Eye (tissue), 1 donor: Measurements from ENCODE around the gene UBE2G2.

Experiments
- DNase-seq: peaks from one replicate; pipeline ENCODE4 v3.0.0-alpha.2; 2015

The UBE2G2 gene

GRCh38 chr21:44723177-44724131, 78.2 kb downstream of the UBE2G2 start:
- DNase-seq = peak; percentile 83

- DNase-seq = no peak
Observed at GRCh38 chr21:44722731-44723130, 78.9 kb downstream of the UBE2G2 start.

DNA sequence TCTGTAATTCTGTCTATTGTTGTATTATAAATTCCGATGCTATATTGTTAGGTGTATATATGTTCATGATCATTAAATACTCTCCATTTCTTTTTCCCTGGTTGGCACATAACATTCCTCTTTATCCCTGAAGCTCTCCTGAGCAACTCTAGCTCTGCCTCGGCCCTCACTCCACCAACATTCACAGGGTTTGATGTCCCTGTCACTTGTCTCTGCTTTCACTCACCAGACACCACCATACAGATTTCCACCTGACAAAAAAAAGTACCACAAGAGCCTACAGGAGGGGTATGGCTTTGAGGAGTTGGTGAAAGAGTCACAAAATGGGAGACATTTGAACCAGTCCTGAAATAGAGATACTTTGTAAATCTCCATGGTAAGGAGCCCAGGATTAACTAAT, 81.5 kb downstream of the UBE2G2 start:
- no peak for DNase-seq
